GM18861 (cell line): ENCODE measurements around the gene JOSD1.

Experiments used
- ATAC-seq: cut with Tn5 transposase; IDR thresholded peaks from one replicate; pipeline ENCODE4 v1.9.1; 2021; ENCODE audit not compliant: unreplicated experiment

The JOSD1 gene

DNA sequence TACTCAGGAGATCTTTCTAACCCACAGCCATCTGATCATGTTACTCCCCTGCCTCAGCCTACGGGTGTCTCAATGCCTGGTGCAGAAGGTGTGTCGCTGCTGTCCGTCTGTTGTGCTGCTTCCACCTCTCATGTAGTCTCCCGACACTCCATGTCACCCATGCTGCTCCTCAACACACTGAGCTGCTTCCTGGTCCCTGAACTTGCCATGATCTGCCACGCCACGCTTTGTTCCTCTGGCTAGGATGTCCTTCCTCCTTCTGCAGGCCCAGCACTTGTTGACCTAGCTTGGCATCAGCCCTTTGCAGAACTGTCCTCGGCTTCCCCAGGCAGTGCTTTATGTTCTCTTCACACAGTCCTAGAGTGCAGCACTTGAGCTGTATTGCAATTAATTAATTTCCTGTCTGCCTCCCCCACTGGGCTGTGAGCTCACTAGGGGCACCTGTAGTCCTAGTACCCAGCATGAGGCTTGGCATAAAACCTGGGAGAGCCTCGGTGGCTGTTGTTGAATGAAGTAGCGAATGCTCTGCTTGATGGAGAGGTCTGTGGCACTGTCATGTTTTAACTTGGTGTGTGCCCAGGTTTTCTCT is 14.5 kb upstream of the JOSD1 start:
- ATAC-seq, result no peak

DNA sequence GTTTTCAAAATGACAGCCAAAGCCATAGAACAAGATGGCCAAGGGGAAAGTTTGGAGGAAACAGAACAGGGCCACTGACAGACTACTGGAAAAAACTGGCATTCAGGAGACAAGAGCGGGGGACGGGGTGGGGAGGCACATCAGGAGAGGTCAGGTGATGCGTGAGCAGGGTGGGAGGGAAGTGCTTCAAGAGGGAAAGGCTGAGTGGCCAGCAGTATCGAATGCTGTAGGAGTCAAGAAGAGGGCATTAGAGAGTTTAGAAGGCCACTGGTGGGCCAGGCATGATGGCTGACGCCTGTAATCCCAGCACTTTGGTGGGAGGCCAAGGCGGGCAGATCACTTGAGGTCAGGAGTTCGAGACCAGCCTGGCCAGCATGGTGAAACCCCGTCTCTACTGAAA is 13.2 kb upstream of the JOSD1 start:
- no peak for ATAC-seq

DNA sequence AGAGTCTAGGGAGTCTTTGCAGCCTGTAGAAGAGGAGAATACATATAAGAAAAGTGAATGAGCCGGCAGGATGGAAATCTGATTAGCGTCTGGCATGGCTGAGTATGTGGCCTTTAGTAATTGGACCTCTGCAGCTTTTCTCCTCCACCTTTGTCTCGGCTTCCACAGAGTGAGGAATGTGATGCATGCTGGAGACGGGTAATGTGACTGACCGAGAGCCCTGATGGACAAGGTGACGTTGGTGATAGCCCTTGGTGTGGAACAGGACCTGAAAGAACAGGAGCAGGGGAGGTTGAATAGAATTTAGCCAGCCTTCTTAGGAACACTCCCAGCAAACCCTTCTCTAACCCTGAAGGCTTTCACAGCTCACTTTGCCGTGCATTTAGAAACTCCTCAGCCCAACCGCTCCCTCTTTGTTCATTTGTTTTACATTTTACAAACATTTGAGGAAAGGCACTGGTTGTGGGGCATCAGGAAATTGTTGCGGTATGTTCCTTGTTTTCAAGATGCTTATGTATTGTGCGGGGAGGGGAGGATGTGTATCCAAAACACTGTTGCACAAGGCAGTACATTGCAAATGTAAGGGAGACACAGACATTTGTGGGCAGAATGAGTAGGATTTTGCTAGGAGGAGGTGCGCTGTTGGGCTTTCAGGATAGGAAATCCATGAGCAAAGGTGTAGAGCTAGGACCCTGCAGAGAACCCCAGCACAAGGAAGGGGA is 11.9 kb upstream of the JOSD1 start:
- no peak for ATAC-seq

DNA sequence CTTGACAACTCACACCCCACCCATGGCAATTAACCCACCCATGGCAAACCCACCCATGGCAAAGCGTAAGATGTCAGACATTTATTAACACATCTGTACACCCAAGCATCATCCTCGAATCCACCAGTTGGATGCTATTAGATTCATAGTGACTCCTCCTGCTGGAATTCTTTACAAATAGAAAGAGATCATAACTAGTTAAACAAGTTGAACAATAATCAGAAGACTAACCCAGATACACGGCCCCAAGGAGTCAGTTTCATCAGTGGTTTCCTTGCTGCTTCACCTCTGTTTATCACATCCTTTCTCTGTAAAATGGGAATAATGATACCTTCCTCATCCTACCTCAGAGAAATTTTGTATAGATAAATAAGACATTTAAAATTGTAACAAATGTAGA is 10.1 kb upstream of the JOSD1 start:
- no peak for ATAC-seq

DNA sequence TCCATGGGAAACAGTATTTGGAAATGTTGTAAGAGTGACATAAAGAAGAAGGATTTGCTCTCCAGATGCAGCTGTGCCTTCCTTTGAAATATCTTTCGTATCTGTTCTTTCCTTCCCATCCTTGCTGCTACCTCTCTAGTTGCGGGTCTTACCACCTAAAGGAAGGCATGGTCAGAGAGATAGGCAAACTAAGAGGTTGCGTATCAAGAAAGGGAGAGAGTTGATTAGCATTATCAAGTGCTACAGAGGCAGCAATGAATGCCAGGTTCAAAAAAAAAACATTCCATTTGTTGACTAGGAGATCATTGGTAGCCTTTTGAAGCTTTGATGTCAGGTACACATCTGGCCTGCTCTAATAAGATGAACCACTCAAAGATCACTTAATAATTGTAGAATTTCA is 9.6 kb upstream of the JOSD1 start:
- ATAC-seq, result no peak

DNA sequence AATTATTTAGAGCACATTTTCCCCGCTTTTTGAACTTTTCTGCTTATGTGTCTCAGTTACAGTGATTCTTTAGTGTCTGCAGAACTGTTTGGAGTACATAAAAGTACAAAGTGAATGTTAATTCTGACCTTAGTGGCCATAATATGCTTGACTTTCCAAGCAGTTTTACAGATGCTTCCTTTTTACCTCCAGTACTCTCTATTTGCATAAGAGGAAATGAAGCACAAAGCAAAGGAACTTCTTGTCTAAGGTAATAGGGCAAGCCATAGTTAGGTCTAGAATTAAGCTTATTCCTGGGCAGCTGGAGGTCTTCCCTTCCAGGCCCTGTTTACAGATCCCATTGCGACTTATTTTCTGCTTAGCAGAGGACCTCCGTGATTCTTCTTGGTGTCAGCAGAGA is 8.6 kb upstream of the JOSD1 start:
- ATAC-seq, result no peak

DNA sequence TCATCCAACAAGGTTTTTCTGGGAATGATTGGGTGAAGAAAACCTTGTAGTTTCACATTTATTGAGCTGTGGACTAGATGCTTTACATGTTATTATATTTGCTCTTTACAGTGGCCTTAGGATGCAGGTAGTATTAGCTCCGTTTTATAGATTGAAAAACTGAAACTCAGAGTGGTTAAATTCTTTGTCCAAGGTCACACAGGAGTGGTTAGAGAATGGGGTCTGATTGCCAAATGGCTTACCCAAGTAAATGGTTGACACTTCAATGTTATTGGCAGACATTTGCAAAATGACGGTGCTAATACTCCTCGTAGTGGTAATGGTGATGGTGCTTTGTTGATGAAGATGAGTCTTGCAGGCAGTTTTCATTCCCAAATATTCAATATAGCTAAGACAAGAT is 7.2 kb upstream of the JOSD1 start:
- ATAC-seq, result no peak

DNA sequence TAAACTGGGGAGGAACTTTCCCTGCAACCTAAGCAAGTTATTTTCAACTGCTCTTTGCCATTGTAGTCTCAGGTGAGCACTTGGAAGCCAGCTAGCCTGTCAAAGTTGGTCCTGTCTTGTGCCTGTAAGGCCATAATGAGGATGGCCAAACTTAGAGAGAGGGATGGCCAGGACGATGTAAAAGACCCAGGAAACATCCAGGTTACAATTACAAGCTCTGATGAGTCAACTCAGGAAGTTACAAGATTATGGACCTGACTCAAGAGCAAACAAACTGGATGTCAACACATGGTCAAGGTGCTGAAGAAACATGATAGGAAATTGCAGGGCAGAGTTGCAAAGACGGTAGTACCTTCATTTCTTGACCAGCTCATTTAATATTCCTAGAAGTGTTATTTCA is 6.6 kb upstream of the JOSD1 start:
- no peak for ATAC-seq

DNA sequence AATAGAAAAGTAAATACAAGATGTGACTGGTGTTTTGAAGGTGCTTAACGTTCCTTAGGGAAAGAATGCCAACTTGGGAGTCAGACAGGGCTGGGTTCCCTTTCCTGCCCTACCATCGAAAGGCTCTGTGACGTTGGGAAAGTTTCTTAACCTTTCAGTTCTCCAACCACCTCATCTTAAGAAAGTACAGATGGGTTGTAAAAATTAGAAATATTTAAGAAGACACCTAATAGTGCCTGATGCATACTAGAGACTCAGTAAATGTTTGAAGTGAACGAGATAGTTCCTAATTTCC is 6.1 kb upstream of the JOSD1 start:
- no peak for ATAC-seq

DNA sequence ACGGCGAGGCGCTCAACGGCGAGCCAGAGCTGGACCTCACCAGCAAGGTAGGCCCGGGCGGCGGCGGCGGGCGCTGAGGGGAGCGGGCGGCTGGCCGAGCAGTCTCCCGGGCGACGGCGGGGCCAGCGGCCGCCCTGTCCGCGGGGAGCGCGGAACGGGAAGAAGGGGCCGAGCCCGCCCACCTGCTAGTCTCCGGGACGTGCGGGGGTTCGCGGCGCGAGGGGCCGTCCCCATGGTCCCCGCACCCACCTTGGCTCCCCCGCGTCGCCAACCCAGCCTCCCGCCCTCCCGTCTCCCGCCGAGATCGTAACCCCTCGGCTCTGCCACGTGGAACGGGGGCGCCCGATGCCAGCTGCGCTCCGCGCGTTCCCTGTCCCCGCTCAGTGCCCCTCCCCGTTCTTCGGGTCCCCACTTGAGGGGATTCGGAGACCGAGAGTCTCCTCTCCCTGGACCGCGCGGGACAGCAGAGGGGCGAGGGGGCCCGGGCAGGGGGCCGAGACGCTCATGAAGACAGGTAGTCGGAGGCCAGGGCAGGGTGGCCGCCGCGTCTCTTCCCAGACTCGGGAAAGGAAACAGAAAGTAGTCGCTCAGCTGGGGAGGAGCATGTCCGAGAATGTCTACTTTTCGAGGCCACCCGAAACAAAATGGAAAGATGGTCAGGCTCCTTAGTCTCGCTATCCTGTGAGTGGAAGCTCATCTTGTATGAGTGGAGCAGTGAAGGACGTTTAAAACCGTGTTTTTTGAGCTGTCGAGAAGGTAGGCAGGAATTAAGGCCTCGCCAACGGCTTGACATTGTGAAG is 5.6 kb upstream of the JOSD1 start:
- no peak for ATAC-seq

DNA sequence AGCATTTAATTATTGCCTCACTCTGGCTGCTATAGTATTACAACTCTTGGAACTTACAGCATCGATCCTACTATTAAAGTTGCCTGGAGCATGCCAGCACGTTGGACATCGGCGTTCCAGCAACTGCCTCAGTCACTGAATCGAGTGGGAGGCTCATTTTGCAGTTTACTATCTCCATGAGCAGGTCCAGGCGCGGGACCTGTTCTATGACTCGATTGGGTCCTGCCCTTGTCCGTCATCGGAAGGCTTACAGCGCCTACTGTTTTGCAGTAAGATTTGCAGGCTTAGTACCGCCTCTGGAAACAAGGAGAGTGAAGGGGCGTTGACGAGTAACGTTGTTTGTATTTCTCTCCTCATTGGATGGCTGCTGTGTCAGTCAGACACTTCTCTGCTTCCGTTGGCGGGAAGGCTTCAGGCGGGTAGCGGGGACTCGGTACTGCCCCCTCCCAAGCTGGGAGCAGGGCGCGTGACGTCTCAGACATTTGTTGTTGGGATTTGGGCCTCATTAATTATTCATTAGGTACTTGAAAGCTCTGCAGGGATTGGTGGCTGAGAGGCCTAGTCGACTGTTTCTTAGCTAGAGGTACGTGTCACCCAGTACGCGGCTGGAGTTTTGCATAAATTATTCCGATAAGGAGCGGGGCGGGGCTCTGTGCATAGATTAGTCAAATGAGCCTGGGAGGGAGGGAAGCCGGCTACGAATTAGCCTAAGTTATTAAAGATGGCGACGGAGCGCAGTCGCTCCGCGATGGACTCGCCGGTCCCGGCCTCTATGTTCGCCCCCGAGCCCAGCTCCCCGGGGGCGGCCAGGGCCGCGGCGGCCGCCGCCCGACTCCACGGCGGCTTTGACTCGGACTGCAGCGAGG is 4.7 kb upstream of the JOSD1 start, which contains the start of gene GTPBP1:
GTPBP1 (plus strand) TSS at position 710 of the 866 bp plus-strand sequence; CDS start at position 722, 12 bp downstream.
- ATAC-seq, result peak; percentile 66

DNA sequence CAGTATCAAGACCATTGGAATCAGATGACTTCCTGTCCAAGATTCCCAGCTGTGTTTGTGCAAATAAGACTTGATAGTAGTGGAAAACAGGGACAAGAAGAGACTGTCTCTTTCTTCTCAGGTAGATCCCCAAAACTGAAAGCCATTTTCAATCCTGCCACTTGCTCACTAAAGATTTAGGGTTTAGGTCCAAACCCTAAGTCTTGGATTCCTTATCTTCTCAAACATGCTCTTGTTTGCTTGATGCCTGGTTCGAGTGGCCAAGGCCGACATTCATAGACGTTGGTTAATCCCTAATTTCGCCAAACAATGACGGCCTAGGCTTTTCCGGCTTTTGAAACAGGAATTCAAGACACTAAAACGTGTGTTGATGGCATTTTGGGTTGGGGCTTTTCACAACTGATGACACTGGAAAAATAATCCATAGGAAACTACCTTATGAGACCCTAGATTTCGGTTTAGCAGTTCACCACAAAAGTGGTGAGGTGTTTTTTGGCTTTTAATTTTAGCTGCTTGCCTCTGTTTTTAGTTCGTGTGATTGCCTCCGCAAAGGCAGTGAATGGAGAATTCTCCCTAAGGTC is 4.0 kb upstream of the JOSD1 start:
- ATAC-seq, result no peak

DNA sequence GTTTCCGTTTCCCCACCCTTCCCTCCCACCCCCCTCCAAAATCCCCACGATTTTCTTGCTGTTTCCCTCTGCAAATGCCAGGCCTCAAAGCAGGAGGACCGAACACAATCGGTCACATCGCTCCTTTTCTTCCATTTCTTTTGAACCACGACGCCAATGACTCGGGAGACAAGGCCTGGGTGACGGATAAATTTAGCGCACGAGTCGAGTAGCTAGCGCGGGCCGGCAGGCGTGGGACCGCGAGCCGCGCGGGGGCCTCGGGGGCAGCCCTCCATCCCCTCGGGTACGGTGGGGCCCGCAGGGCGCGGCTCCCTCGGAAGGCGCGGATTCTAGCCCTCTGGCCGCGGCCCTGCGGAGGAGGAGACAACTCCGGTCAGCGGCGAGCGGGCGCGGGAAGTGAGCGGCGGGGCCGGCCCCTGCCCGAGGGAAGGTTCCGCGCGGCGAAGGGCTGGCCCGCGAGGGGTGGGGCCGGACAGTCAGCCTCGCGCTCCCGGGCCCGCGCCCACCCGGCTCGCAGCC is 414 bp downstream of the JOSD1 start:
- no peak for ATAC-seq

DNA sequence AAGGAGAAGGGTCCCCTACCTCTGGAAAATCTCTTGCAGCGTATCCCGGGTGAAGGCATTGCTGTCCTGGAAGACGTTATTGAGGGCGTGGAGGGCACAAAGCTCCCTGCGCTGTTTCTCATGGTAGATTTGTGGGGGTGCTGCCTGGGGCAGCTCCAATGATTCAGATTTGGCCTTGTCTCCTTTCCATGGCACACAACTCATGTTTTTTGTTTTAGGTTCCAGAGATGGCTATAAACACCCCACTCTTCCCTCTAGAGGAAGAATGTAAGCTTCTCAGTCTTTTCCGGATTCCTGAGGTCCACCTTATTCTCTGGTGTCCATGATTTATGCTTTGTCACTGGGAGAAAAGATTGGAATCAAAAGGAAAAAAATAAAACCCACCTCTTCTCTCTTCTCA is 959 bp downstream of the JOSD1 start:
- ATAC-seq, result no peak

DNA sequence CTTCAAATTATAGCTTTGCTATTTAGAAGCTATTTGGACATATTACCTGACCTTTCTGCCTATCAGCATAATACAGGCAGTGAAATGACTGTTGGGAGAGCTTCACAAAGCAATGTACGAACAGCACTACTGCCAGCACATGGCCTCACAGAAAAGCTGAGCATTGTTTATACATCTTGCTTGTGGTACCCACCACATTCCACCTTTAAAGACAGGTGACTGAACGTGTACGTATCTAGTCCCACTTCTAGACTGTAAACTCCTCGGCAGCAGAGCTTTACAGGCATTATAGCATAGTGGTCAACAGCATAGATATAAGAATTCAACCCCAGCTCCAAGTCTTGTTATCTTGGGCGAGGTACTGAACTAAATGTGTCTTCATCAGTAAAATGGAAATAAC is 1.6 kb downstream of the JOSD1 start:
- no peak for ATAC-seq

DNA sequence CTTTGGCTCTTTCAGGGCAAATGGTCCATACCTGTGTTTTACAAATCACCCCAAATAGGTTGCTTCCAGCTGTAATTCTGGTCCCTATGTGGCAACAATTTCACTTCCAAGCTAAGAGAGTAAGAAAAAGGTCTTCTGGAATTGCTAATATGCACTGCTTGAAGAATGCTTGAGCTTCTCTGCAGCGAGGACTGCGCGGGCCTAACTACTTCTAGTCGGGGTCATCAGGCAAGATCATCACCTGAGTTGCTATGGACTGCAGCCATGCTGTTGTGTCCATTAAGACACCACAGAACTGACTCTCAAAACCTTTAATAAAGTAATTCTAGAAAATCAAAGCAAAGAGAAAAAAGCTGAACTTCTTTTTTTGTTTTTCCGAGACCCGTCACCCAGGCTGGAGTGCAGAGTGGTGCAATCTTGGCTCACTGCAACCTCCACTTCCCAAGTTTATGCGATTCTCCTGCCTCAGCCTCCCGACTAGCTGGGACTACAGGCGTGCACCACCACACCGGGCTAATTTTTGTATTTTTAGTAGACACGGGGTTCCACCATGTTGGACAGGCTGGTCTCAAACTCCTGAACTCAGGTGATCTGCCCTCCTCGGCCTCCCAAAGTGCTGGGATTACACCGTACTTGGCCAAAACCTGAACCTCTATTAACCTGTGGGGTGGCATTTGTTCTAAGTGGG is 2.2 kb downstream of the JOSD1 start:
- ATAC-seq, result no peak

DNA sequence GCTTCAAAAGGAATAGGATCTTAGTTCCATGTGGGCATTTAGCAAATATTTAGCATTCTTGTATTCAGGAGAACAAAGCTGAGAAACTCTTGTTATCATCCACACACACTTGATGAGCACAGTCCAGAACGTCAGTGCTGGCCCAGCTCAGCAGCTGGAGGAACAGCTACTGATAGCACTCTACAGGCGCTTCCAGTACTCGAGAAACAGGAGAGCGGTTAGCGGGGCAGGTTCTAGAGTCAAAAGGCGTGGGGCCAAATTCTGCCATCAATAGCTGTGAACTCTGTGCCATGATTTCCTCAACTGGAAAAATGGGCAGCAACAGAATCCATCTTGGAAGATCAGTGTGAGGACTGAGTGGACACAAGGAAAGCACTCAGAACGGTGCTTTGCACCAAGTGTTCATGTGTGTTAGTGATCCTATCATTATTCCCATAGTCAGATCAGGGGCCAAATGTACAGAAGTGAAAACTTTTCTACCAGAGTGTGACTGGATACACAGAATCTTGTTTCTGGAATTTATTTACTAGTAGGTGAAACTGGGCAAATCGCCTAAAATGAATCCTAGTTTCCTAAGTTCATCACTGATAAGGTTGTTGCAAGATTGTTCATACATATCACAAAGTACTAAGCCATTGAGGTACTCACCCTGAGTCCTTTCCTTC is 3.2 kb downstream of the JOSD1 start:
- no peak for ATAC-seq

DNA sequence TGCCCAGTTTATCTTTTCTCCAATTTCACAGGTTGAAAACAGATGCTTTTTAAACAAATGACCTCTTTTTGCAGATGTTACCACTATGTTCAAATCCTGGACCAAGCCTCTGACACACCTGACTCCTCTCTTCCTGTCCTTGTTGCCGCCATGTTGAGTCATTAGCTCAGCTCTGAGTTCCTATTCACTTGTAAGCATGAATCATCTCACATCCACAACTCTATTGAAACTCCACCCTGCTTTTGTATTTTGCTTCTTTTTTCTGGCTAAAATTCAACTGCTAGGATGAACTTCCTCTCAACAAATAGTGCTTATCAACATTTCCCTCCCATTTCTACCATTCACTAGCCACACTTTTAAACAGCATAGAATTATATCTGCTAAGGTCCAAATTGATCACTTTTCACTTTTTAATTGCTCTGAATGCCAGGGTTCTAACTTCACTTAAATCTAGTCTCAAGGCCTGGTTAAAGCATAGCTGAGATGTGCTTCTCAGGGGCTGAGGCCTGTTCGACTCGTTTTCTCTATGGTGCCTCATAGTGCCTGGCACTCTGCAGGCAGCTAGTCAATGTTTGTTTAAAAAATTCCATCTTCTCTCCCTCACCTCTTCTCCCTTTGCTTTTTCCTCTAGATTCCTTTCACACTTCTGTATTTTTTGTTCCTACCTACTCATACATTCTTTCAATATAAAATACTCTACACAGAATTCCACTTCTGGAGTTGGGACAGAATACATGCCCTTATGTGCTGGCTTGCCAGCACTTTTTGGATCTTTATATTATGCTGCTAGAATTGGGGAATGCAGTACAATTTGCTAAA is 3.9 kb downstream of the JOSD1 start:
- no peak for ATAC-seq

DNA sequence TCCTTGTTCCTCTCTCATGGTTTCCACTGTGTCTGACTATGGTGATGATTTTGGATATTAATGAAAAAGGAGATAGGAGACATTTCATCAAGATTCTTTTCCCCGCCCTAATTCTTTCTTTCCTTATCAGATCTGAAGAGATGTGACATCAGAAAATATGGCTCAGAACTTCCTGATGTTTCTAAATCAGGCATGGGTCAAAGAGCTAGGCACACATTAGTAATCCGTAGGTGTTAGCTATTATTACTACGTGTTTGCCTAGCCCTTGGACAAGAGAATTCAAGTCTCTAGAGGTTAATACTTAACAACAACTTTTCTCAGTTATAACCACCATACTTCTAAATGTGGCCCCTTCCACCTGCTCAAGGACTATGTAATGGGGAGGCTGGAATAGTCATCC is 5.8 kb downstream of the JOSD1 start:
- no peak for ATAC-seq
